GM10248 (cell line): Measurements from ENCODE around the gene L1TD1.

Experiments used
- CTCF ChIA-PET: fragments of 300-600 bp; sonication (Branson Sonifier 250); formaldehyde crosslinking; extraction: SDS; loops from one replicate; lab custom pipeline; 2021; ENCODE audit warnings: antibody characterized with exemption; lab: Yijun Ruan, JAX
- POLR2A ChIA-PET: fragments of 350-650 bp; sonication (Branson Sonifier 250); formaldehyde crosslinking; extraction: SDS; loops from one replicate; lab custom pipeline; 2020; ENCODE audit warnings: antibody characterized with exemption; lab: Yijun Ruan, JAX
- DNase-seq: peaks from one replicate; pipeline ENCODE4 v3.0.0; 2012; ENCODE audit errors: extremely low spot score
- TF ChIP-seq, protein P1 (sequence below): IDR thresholded peaks from 2 replicates; pipeline ENCODE4 v1.5.1; 2012; ENCODE audit warnings: mild to moderate bottlenecking, low read depth; ENCODE audit errors: extremely low read depth, missing control alignments, control extremely low read depth

L1TD1 gene

DNA sequence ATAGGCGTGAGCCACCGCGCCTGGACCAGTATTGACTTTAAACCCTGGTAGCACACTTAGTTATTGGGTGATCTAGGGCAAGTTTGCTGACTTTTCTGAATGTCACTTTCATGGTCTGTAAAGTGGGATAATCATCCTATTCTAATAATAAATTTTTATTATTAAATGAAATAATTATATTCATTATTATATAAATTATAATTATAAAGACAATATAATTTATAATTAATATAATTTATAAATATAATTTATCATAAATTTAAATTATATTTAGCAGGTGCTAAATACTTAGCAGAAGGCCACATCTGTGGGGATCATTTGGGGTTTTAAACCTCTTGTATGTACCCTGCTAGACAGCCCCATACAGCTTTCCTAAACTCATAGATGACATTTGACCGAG is 64.9 kb downstream of the L1TD1 start:
- TF ChIP-seq, protein P1, sequence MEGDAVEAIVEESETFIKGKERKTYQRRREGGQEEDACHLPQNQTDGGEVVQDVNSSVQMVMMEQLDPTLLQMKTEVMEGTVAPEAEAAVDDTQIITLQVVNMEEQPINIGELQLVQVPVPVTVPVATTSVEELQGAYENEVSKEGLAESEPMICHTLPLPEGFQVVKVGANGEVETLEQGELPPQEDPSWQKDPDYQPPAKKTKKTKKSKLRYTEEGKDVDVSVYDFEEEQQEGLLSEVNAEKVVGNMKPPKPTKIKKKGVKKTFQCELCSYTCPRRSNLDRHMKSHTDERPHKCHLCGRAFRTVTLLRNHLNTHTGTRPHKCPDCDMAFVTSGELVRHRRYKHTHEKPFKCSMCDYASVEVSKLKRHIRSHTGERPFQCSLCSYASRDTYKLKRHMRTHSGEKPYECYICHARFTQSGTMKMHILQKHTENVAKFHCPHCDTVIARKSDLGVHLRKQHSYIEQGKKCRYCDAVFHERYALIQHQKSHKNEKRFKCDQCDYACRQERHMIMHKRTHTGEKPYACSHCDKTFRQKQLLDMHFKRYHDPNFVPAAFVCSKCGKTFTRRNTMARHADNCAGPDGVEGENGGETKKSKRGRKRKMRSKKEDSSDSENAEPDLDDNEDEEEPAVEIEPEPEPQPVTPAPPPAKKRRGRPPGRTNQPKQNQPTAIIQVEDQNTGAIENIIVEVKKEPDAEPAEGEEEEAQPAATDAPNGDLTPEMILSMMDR, result no peak
- DNase-seq, result no peak
- ChIA-PET CTCF (no interaction called here), POLR2A (no interaction called here)

DNA sequence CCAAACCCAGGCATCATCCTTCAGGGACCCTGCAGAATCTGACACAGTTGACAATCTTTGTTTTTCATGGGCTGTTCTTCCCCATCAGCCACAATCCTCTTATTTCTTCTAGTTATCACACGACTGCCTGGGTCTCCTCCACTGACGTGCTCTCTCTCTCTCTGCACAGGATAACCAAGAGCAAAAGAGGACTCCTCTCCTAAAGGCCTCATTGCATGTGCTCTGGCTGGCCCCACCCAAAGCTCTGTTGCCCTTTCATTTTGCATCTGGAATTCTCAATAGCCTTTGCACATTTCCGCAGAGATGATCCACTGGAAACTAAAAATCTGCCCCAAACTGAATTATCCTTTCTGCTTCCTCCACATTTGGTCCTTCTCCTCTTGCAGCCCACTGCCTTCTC is 66.0 kb downstream of the L1TD1 start:
- POLR2A ChIA-PET, result no interaction called here
- TF ChIP-seq, protein P1, result no peak
- no peak for DNase-seq
- CTCF ChIA-PET, result no interaction called here
